NB4 (cell line): ENCODE measurements around the gene CPA5.

Source experiments
- DNase-seq: peaks from one replicate; pipeline ENCODE4 v3.0.0; 2010; ENCODE audit warnings: low read depth
- H3K4me3 ChIP-seq: one replicate; pipeline ENCODE4 v1.5.1; 2011; ENCODE audit warnings: mild to moderate bottlenecking, low read depth, low read length, moderate library complexity
- MYC ChIP-seq: IDR thresholded peaks from 2 replicates; pipeline ENCODE4 v1.6.1; 2011; ENCODE audit warnings: low read depth, low read length
- POLR2A ChIP-seq: IDR thresholded peaks from 2 replicates; pipeline ENCODE4 v1.6.1; 2011; ENCODE audit warnings: mild to moderate bottlenecking; ENCODE audit not compliant: insufficient read length; ENCODE audit errors: extremely low read depth
- TF ChIP-seq, protein P1 (sequence below): IDR thresholded peaks from one replicate; pipeline ENCODE4 v1.5.1; 2012; ENCODE audit warnings: low read depth, low read length
- TF ChIP-seq, protein P2 (sequence below): IDR thresholded peaks from 2 replicates; pipeline ENCODE4 v1.6.1; 2011; ENCODE audit warnings: low read depth, low read length

Gene CPA5

DNA sequence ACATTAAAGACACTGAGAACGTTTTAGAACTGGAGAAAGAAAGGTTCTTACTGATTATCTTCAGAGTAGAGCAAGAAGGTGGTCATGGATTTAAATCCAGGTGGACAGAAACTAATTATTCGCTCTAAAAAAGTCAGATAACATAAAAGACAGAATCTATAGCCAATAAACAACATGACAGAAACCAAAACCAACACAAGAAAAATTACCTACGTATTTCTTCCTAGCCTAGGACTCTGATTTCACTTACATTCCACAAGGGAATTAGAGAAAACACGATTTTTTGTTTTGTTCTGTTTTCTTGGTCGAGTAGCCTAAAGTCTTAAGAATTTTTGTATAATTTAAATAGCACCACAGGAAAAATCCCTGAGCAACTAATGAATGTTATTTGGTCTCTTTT, 50.8 kb downstream of the CPA5 start:
- no peak for DNase-seq
- H3K4me3 ChIP-seq: no peak overlapping the region
- TF ChIP-seq MYC (no peak), POLR2A (no peak)
- TF ChIP-seq, protein P1, sequence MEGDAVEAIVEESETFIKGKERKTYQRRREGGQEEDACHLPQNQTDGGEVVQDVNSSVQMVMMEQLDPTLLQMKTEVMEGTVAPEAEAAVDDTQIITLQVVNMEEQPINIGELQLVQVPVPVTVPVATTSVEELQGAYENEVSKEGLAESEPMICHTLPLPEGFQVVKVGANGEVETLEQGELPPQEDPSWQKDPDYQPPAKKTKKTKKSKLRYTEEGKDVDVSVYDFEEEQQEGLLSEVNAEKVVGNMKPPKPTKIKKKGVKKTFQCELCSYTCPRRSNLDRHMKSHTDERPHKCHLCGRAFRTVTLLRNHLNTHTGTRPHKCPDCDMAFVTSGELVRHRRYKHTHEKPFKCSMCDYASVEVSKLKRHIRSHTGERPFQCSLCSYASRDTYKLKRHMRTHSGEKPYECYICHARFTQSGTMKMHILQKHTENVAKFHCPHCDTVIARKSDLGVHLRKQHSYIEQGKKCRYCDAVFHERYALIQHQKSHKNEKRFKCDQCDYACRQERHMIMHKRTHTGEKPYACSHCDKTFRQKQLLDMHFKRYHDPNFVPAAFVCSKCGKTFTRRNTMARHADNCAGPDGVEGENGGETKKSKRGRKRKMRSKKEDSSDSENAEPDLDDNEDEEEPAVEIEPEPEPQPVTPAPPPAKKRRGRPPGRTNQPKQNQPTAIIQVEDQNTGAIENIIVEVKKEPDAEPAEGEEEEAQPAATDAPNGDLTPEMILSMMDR: no peak
- TF ChIP-seq, protein P2, sequence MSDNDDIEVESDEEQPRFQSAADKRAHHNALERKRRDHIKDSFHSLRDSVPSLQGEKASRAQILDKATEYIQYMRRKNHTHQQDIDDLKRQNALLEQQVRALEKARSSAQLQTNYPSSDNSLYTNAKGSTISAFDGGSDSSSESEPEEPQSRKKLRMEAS: no peak

DNA sequence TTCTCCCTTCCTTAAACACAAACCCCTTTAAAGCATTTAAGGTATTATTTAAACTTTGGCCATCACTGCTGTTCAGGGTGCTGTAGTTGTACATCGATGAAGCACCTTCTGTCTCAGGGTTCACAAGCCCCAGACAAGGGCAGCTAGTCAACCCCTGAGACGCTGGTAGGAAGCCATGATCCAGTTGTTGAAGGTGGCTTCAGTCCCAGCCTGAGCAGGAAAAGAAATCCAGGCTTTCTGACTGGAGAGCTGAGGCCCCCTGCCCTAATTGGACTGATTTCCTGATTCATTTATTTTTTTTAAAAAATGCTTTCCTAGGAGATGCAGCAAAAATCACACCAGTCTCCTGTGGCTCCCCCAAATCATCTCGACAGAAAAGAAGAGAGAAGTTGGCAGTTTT, 51.5 kb downstream of the CPA5 start:
- TF ChIP-seq, protein P1: no peak
- TF ChIP-seq, protein P2: no peak
- TF ChIP-seq POLR2A (no peak), MYC (no peak)
- DNase-seq: no peak

DNA sequence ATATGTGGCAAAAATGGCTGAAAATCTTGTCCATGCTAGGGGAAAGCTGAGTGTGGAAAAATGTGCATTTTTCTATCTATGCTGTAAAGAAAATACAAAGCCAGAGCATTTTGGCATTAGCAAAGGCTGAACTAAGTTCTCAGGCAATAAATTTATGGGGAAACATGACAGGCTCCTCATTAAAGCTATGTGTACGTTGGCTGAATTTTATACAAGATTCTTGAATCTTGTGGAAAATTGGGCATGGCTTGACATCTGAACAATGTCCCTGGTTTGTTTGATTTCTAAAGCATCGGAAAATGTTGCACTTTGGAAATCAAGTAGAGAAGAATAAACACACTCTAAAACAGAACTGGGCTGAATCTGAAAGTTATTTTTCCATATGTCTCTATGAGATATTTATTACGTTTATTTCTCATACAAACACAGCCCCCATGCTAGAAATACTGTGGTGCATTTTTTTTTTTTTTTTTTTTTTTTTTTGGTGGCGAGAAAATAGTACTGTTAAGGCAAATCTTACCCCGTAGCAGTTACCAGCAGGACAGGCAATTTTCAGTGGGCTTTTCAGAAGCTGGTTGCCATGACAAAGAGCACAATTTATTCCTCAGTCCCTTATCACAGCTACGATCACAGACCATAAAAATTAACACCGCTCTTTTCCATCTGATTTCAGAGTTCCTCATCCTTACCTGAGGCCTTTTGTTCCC, 52.6 kb downstream of the CPA5 start:
- H3K4me3 ChIP-seq: no peak overlapping the region
- TF ChIP-seq MYC (no peak), POLR2A (no peak)
- TF ChIP-seq, protein P2: no peak
- TF ChIP-seq, protein P1: no peak
- DNase-seq: no peak

More for the DNA sequence above, 51.5 kb downstream of the CPA5 start:
- H3K4me3 ChIP-seq: no peak overlapping the region

DNA sequence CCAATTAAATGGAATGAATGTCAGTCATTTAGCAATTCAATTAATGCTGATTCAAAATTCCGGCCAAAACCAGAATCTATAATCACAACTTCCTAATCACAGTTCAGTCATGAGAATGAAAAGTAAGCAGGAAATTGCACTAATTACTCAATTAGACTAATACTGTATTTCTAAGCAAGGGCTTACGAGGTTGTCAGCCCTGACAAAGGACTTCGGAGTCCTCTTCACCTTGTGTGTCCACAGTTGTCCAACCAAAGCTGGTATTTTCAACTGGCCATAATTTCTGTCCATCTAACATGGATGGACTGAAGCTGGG, 53.1 kb downstream of the CPA5 start:
- no peak for DNase-seq
- no peak for TF ChIP-seq POLR2A
- TF ChIP-seq MYC: no peak
- TF ChIP-seq, protein P2: no peak
- TF ChIP-seq, protein P1: no peak

DNA sequence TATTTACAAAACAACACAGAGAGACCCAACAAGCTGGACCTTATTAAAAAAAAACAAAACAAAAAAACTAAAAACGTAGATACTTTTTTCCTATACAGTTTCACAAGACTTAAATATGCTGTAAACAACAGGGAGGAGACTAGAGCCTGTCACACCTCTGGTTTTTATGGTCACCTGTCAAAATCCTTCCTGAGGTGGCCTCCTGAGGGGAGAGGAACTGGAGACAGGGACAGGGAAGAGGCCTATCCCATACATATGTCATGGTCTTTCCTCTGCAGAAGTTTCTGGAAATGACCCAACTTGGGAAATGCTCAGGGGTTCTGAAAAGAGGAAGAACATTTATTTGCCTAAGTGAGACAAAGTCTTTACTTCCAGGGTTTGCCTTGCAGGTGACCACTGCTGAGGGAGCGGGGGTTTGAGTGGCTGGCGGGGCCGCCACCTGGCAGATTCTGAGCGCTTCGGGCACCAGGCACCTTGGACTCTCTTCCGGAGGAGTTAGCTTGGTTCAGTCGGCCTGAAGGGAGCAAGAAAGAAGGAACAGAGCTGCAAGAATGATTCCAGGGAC, 54.0 kb downstream of the CPA5 start:
- H3K4me3 ChIP-seq: no peak overlapping the region
- TF ChIP-seq, protein P1: no peak
- no peak for TF ChIP-seq MYC
- no peak for TF ChIP-seq POLR2A
- TF ChIP-seq, protein P2: no peak
- no peak for DNase-seq

More for the DNA sequence above, 53.1 kb downstream of the CPA5 start:
- H3K4me3 ChIP-seq: no peak overlapping the region
